ENCODE results near the gene PIGW. TPM values are rescaled to one million over a fixed set of nuclear protein-coding genes. Genes with fewer than 3 reads are reported as not detected.

PIGW gene
- total RNA-seq, 1 experiment from 2014 or later: 21.7 TPM

DNA sequence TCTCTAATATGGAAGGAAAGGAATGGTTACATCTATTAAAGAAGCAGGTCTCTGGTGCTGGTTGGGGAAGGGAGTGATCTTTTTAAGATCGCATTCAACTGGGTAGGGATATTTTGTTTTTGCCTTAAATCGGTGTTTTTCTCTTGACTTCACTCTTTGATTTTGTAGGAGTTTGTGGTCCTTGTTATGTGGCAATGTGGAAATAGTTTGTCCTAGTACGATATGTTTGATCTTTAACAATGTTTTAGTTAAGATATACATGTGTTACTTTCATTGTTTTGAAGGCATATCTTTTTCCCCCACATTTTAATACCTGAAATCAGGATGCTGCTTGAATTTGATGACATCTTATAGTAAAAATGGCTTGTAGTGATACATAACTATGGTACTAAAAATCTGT, 18.7 kb downstream of the PIGW start (continued):
- TF ChIP-seq, protein P1, sequence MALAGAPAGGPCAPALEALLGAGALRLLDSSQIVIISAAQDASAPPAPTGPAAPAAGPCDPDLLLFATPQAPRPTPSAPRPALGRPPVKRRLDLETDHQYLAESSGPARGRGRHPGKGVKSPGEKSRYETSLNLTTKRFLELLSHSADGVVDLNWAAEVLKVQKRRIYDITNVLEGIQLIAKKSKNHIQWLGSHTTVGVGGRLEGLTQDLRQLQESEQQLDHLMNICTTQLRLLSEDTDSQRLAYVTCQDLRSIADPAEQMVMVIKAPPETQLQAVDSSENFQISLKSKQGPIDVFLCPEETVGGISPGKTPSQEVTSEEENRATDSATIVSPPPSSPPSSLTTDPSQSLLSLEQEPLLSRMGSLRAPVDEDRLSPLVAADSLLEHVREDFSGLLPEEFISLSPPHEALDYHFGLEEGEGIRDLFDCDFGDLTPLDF (CRISPR knock-in tag; IDR thresholded peaks at IDR 0.05): no peak
- TF ChIP-seq SP1 (CRISPR knock-in tag; conservative IDR thresholded peaks at IDR 0.05): no peak

DNA sequence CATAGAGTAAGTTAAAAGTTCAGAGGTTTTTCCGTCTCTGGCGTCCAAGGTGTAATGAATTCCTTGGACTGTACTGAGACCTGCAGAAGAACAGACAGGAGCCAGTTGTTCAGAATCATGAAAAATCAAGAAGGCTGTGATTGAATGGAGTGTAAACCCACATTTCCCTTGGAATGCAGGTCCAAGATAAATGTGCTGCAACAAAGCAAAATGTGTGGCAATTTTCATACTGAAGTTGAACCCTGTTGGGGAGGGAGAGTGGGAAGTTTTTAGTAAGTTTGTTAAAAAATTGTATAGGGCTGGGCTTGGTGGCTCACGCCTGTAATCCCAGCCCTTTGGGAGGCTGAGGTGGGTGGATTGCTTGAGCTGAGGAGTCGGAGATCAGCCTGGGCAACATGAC, 31.3 kb downstream of the PIGW start:
- no peak overlapping the region for H3K27ac Mint-ChIP-seq
- ATAC-seq: no peak
- ChIA-PET POLR2A (no interaction called here), CTCF (interaction anchor here (0.6 kb wide), 1 partner anchor 36 kb away, joined by 3 read pairs; the partner anchor contains the start of gene MRM1)
- H3K4me1 Mint-ChIP-seq: no peaks in the 10 kb centered on the region
- no peak for TF ChIP-seq ETV6 (CRISPR knock-in tag; IDR thresholded peaks at IDR 0.05)
- TF ChIP-seq, protein P2, sequence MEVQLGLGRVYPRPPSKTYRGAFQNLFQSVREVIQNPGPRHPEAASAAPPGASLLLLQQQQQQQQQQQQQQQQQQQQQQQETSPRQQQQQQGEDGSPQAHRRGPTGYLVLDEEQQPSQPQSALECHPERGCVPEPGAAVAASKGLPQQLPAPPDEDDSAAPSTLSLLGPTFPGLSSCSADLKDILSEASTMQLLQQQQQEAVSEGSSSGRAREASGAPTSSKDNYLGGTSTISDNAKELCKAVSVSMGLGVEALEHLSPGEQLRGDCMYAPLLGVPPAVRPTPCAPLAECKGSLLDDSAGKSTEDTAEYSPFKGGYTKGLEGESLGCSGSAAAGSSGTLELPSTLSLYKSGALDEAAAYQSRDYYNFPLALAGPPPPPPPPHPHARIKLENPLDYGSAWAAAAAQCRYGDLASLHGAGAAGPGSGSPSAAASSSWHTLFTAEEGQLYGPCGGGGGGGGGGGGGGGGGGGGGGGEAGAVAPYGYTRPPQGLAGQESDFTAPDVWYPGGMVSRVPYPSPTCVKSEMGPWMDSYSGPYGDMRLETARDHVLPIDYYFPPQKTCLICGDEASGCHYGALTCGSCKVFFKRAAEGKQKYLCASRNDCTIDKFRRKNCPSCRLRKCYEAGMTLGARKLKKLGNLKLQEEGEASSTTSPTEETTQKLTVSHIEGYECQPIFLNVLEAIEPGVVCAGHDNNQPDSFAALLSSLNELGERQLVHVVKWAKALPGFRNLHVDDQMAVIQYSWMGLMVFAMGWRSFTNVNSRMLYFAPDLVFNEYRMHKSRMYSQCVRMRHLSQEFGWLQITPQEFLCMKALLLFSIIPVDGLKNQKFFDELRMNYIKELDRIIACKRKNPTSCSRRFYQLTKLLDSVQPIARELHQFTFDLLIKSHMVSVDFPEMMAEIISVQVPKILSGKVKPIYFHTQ (CRISPR knock-in tag; IDR thresholded peaks at IDR 0.05): no peak
- no peak for TF ChIP-seq ZNF396 (CRISPR knock-in tag; IDR thresholded peaks at IDR 0.05; ENCODE audit: borderline replicate concordance)
- TF ChIP-seq HMGA2 (CRISPR knock-in tag; IDR thresholded peaks at IDR 0.05): no peak
- TF ChIP-seq OVOL2 (CRISPR knock-in tag; IDR thresholded peaks at IDR 0.05; ENCODE audit: borderline replicate concordance): no peak
- TF ChIP-seq, protein P3, sequence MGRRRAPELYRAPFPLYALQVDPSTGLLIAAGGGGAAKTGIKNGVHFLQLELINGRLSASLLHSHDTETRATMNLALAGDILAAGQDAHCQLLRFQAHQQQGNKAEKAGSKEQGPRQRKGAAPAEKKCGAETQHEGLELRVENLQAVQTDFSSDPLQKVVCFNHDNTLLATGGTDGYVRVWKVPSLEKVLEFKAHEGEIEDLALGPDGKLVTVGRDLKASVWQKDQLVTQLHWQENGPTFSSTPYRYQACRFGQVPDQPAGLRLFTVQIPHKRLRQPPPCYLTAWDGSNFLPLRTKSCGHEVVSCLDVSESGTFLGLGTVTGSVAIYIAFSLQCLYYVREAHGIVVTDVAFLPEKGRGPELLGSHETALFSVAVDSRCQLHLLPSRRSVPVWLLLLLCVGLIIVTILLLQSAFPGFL (CRISPR knock-in tag; IDR thresholded peaks at IDR 0.05; ENCODE audit: borderline replicate concordance): no peak
- TF ChIP-seq RORB (CRISPR knock-in tag; IDR thresholded peaks at IDR 0.05): no peak
- TF ChIP-seq NR2C2 (CRISPR knock-in tag; IDR thresholded peaks at IDR 0.05): no peak
- no peak for TF ChIP-seq IRF2 (CRISPR knock-in tag; IDR thresholded peaks at IDR 0.05; ENCODE audit: borderline replicate concordance, low read depth)
- no peak for TF ChIP-seq SP1 (CRISPR knock-in tag; conservative IDR thresholded peaks at IDR 0.05)
- TF ChIP-seq, protein P4, sequence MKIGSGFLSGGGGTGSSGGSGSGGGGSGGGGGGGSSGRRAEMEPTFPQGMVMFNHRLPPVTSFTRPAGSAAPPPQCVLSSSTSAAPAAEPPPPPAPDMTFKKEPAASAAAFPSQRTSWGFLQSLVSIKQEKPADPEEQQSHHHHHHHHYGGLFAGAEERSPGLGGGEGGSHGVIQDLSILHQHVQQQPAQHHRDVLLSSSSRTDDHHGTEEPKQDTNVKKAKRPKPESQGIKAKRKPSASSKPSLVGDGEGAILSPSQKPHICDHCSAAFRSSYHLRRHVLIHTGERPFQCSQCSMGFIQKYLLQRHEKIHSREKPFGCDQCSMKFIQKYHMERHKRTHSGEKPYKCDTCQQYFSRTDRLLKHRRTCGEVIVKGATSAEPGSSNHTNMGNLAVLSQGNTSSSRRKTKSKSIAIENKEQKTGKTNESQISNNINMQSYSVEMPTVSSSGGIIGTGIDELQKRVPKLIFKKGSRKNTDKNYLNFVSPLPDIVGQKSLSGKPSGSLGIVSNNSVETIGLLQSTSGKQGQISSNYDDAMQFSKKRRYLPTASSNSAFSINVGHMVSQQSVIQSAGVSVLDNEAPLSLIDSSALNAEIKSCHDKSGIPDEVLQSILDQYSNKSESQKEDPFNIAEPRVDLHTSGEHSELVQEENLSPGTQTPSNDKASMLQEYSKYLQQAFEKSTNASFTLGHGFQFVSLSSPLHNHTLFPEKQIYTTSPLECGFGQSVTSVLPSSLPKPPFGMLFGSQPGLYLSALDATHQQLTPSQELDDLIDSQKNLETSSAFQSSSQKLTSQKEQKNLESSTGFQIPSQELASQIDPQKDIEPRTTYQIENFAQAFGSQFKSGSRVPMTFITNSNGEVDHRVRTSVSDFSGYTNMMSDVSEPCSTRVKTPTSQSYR (CRISPR knock-in tag; IDR thresholded peaks at IDR 0.05): no peak
- TF ChIP-seq, protein P5, sequence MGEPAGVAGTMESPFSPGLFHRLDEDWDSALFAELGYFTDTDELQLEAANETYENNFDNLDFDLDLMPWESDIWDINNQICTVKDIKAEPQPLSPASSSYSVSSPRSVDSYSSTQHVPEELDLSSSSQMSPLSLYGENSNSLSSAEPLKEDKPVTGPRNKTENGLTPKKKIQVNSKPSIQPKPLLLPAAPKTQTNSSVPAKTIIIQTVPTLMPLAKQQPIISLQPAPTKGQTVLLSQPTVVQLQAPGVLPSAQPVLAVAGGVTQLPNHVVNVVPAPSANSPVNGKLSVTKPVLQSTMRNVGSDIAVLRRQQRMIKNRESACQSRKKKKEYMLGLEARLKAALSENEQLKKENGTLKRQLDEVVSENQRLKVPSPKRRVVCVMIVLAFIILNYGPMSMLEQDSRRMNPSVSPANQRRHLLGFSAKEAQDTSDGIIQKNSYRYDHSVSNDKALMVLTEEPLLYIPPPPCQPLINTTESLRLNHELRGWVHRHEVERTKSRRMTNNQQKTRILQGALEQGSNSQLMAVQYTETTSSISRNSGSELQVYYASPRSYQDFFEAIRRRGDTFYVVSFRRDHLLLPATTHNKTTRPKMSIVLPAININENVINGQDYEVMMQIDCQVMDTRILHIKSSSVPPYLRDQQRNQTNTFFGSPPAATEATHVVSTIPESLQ (CRISPR knock-in tag; IDR thresholded peaks at IDR 0.05): no peak
- TF ChIP-seq, protein P6, sequence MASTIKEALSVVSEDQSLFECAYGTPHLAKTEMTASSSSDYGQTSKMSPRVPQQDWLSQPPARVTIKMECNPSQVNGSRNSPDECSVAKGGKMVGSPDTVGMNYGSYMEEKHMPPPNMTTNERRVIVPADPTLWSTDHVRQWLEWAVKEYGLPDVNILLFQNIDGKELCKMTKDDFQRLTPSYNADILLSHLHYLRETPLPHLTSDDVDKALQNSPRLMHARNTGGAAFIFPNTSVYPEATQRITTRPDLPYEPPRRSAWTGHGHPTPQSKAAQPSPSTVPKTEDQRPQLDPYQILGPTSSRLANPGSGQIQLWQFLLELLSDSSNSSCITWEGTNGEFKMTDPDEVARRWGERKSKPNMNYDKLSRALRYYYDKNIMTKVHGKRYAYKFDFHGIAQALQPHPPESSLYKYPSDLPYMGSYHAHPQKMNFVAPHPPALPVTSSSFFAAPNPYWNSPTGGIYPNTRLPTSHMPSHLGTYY (CRISPR knock-in tag; IDR thresholded peaks at IDR 0.05): no peak
- TF ChIP-seq, protein P7, sequence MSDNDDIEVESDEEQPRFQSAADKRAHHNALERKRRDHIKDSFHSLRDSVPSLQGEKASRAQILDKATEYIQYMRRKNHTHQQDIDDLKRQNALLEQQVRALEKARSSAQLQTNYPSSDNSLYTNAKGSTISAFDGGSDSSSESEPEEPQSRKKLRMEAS (CRISPR knock-in tag; IDR thresholded peaks at IDR 0.05): no peak
- no peak for TF ChIP-seq SOX15 (CRISPR knock-in tag; IDR thresholded peaks at IDR 0.05)
- TF ChIP-seq, protein P8, sequence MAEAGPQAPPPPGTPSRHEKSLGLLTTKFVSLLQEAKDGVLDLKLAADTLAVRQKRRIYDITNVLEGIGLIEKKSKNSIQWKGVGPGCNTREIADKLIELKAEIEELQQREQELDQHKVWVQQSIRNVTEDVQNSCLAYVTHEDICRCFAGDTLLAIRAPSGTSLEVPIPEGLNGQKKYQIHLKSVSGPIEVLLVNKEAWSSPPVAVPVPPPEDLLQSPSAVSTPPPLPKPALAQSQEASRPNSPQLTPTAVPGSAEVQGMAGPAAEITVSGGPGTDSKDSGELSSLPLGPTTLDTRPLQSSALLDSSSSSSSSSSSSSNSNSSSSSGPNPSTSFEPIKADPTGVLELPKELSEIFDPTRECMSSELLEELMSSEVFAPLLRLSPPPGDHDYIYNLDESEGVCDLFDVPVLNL (CRISPR knock-in tag; IDR thresholded peaks at IDR 0.05; ENCODE audit: borderline replicate concordance, low read depth): no peak
- TF ChIP-seq, protein P9, sequence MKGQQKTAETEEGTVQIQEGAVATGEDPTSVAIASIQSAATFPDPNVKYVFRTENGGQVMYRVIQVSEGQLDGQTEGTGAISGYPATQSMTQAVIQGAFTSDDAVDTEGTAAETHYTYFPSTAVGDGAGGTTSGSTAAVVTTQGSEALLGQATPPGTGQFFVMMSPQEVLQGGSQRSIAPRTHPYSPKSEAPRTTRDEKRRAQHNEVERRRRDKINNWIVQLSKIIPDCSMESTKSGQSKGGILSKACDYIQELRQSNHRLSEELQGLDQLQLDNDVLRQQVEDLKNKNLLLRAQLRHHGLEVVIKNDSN (CRISPR knock-in tag; IDR thresholded peaks at IDR 0.05): no peak
- H3K9me3 Mint-ChIP-seq: no peaks in the 10 kb centered on the region
- no peak overlapping the region for H3K4me3 Mint-ChIP-seq
- peaks cover 34% of the 10 kb centered on the region for H3K36me3 Mint-ChIP-seq
- H3K27me3 Mint-ChIP-seq (ENCODE audit: low read depth): no peaks in the 10 kb centered on the region
- no peak for DNase-seq (ENCODE audit: low spot score)

Data from WTC11 (cell line).